GM15510 (cell line): ENCODE data around the gene C11orf97.

Experiments
- POLR2A ChIP-seq: IDR thresholded peaks from 3 replicates; pipeline ENCODE4 v1.6.1; 2011; ENCODE audit warnings: borderline replicate concordance; ENCODE audit not compliant: insufficient read length; ENCODE audit errors: extremely low read depth

Gene C11orf97

GRCh38 chr11:94567181-94567670 lies 55.0 kb downstream of the C11orf97 start, which contains the start of gene PIWIL4:
PIWIL4 (plus strand) TSS chr11:94567368; CDS start chr11:94567519, 151 bp downstream.
- TF ChIP-seq POLR2A: no peak

- TF ChIP-seq POLR2A: no peak
Measured at GRCh38 chr11:94568200-94568599, 55.9 kb downstream of the C11orf97 start.

GRCh38 chr11:94568717-94569116 lies 56.5 kb downstream of the C11orf97 start:
- no peak for TF ChIP-seq POLR2A

GRCh38 chr11:94574193-94574961 lies 62.1 kb downstream of the C11orf97 start:
- no peak for TF ChIP-seq POLR2A

GRCh38 chr11:94576306-94576705 lies 64.0 kb downstream of the C11orf97 start:
- TF ChIP-seq POLR2A: no peak

- TF ChIP-seq POLR2A: no peak
Measured at GRCh38 chr11:94577841-94578240, 65.6 kb downstream of the C11orf97 start.
